Upper lobe of right lung (tissue), 1 donor: ENCODE measurements around the gene CASK. TPM values are rescaled to one million over a fixed set of nuclear protein-coding genes. Genes with fewer than 3 reads are reported as not detected.

Experiments used
- ATAC-seq: fragments of 200-7000 bp; cut with Tn5 transposase; one replicate; pipeline ENCODE4 v1.9.1; 2020; ENCODE audit warnings: mild to moderate bottlenecking, moderate library complexity
- DNase-seq: peaks from one replicate; pipeline ENCODE4 v3.0.0-alpha.2; 2020
- H3K27ac ChIP-seq: fragments of 200-600 bp; one replicate; pipeline ENCODE4 v1.8.0; 2022
- H3K27me3 ChIP-seq: fragments of 200-600 bp; one replicate; pipeline ENCODE4 v1.8.0; 2022; ENCODE audit warnings: mild to moderate bottlenecking
- H3K36me3 ChIP-seq: fragments of 200-600 bp; one replicate; pipeline ENCODE4 v1.8.0; 2022
- H3K4me1 ChIP-seq: fragments of 200-600 bp; one replicate; pipeline ENCODE4 v1.8.0; 2022
- H3K4me3 ChIP-seq: fragments of 200-600 bp; one replicate; pipeline ENCODE4 v1.8.0; 2022; ENCODE audit warnings: mild to moderate bottlenecking
- H3K9me3 ChIP-seq: fragments of 200-600 bp; one replicate; pipeline ENCODE4 v1.8.0; 2022
- intact Hi-C: fragments of 100-400 bp; cut with DNase I; formaldehyde crosslinking; loops from one replicate; pipeline ENCODE4 v1.11.0; 2022
- total RNA-seq: library from RNA; stranded (reverse); fragmentation: NEBNext Ultra II Directional; extraction: Animal tissue kit (Norgen Biotek cat#: 25700); gene quantifications from one replicate; pipeline ENCODE4 v1.2.1, GENCODE V29; 2021
- TF ChIP-seq, protein P1 (sequence below): fragments of 200-600 bp; IDR thresholded peaks from one replicate; pipeline ENCODE4 v1.8.0; 2022; ENCODE audit warnings: antibody characterized with exemption
- donor health status: DM: no; HTN: yes; CAD: no; lungs with severe emphysema.

The CASK gene
- total RNA-seq, 1 donor from 2014 or later = 60.4 TPM

DNA sequence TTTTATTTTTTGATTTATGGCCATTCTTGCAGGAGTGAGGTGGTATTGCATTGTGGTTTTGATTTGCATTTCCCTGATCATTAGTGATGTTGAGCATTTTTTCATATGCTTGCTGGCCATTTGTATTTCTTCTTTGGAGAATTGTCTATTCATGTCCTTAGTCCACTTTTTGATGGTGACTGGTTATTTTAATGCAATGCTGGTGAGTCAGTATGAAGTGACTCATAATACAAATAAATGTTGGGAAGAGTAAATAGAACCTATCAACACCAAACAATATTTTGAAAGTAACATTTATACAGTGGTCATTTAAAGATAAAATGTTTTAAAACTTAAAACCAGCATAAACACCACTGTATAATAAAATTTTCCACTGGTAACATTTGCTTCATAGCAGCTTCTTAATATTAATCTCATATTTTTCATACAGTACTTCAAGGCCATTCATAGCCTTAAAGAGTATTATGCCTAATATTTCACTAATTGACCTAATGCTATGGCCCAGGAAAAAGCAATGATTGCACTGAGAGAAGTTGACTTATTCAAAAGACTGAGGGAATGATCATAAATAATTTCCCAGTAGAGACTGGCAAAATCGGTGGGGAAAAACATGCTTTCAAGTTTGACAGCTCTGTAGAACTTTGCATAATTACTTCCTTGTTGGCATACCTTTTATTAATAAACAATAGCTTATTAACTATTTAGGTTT lies 33.9 kb downstream of the CASK start:
- DNase-seq = no peak
- TF ChIP-seq, protein P1, sequence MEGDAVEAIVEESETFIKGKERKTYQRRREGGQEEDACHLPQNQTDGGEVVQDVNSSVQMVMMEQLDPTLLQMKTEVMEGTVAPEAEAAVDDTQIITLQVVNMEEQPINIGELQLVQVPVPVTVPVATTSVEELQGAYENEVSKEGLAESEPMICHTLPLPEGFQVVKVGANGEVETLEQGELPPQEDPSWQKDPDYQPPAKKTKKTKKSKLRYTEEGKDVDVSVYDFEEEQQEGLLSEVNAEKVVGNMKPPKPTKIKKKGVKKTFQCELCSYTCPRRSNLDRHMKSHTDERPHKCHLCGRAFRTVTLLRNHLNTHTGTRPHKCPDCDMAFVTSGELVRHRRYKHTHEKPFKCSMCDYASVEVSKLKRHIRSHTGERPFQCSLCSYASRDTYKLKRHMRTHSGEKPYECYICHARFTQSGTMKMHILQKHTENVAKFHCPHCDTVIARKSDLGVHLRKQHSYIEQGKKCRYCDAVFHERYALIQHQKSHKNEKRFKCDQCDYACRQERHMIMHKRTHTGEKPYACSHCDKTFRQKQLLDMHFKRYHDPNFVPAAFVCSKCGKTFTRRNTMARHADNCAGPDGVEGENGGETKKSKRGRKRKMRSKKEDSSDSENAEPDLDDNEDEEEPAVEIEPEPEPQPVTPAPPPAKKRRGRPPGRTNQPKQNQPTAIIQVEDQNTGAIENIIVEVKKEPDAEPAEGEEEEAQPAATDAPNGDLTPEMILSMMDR = no peak
- no peak overlapping the region for H3K27ac ChIP-seq
- no peak for ATAC-seq
- H3K27me3 ChIP-seq = no peaks in the 10 kb centered on the region
- intact Hi-C loops = no loop called here
- H3K4me3 ChIP-seq = no peak overlapping the region
- no peaks in the 10 kb centered on the region for H3K36me3 ChIP-seq
- H3K9me3 ChIP-seq = no peaks in the 10 kb centered on the region
- no peaks in the 10 kb centered on the region for H3K4me1 ChIP-seq

GRCh38 chrX:41887691-41888090 lies 35.7 kb downstream of the CASK start:
- TF ChIP-seq, protein P1 = no peak
- H3K9me3 ChIP-seq = no peaks in the 10 kb centered on the region
- ATAC-seq = no peak
- no peak overlapping the region for H3K4me3 ChIP-seq
- no peak overlapping the region for H3K27ac ChIP-seq
- H3K27me3 ChIP-seq = no peaks in the 10 kb centered on the region
- intact Hi-C loops = no loop called here
- no peaks in the 10 kb centered on the region for H3K4me1 ChIP-seq
- DNase-seq = no peak
- H3K36me3 ChIP-seq = no peaks in the 10 kb centered on the region

DNA sequence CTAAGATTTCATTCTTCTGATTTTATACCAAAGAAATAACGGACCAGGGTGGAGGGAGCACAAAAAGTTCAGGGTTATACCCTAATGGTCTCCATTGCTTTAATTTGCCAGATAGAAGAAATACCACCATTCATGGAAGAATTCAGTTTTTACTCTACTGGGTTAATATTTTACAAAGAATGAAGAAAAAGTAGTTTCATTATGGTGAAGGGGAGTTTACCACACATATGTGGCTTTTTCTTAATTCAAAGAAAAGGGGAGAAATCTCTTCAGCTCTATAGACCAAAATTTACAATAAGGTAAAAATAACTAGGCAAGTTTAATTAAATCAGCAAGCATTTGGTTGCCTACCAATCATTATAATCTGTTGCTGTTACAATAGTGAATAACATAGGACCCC lies 37.6 kb downstream of the CASK start:
- Histone ChIP-seq H3K36me3 (no peaks in the 10 kb centered on the region), H3K27ac (no peak overlapping the region), H3K4me1 (no peaks in the 10 kb centered on the region), H3K9me3 (no peaks in the 10 kb centered on the region), H3K4me3 (no peak overlapping the region), H3K27me3 (no peaks in the 10 kb centered on the region)
- ATAC-seq = no peak
- TF ChIP-seq, protein P1 = no peak
- intact Hi-C loops = no loop called here
- DNase-seq = no peak

- no peak overlapping the region for H3K4me3 ChIP-seq
- intact Hi-C loops = no loop called here
- H3K27ac ChIP-seq = no peak overlapping the region
- TF ChIP-seq, protein P1 = no peak
- H3K9me3 ChIP-seq = no peaks in the 10 kb centered on the region
- no peak for ATAC-seq
- no peak for DNase-seq
- H3K4me1 ChIP-seq = no peaks in the 10 kb centered on the region
- no peaks in the 10 kb centered on the region for H3K36me3 ChIP-seq
- no peaks in the 10 kb centered on the region for H3K27me3 ChIP-seq
Measured at GRCh38 chrX:41881166-41881565, 42.2 kb downstream of the CASK start.

- H3K27ac ChIP-seq = no peak overlapping the region
- no peaks in the 10 kb centered on the region for H3K27me3 ChIP-seq
- DNase-seq = no peak
- no peaks in the 10 kb centered on the region for H3K4me1 ChIP-seq
- no peaks in the 10 kb centered on the region for H3K36me3 ChIP-seq
- ATAC-seq = no peak
- TF ChIP-seq, protein P1 = no peak
- intact Hi-C loops = no loop called here
- no peaks in the 10 kb centered on the region for H3K9me3 ChIP-seq
- no peak overlapping the region for H3K4me3 ChIP-seq
Measured at GRCh38 chrX:41877167-41877566, 46.2 kb downstream of the CASK start.

DNA sequence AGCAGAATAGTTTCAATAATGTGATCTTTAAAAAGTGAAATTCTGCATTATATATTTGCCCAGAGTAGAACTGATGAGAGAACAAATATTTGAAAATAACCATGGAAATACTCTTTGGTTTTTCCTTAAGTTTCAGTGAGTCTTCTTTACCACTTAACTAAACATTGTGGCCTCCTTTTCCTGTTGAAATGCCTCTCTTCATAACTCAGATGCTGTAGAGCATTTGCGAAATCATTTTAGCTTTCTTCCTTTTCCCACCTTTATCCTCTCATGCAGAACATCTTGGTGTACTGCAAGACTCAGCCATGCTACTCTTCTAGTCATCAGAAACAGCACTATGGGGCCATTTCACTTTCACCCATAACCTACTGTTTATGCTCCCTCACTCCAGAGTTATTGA lies 48.2 kb downstream of the CASK start:
- H3K9me3 ChIP-seq = no peaks in the 10 kb centered on the region
- H3K36me3 ChIP-seq = no peaks in the 10 kb centered on the region
- no peak overlapping the region for H3K27ac ChIP-seq
- H3K27me3 ChIP-seq = no peaks in the 10 kb centered on the region
- H3K4me1 ChIP-seq = no peaks in the 10 kb centered on the region
- no peak overlapping the region for H3K4me3 ChIP-seq
- ATAC-seq (no peak), DNase-seq (no peak)
- TF ChIP-seq, protein P1 = no peak
- intact Hi-C loops = no loop called here
